ENCODE measurements around the gene METTL14. TPM values are rescaled to one million over a fixed set of nuclear protein-coding genes. Genes with fewer than 3 reads are reported as not detected.

The METTL14 gene
- total RNA-seq, 1 experiment from 2014 or later = 22.4 TPM

DNA sequence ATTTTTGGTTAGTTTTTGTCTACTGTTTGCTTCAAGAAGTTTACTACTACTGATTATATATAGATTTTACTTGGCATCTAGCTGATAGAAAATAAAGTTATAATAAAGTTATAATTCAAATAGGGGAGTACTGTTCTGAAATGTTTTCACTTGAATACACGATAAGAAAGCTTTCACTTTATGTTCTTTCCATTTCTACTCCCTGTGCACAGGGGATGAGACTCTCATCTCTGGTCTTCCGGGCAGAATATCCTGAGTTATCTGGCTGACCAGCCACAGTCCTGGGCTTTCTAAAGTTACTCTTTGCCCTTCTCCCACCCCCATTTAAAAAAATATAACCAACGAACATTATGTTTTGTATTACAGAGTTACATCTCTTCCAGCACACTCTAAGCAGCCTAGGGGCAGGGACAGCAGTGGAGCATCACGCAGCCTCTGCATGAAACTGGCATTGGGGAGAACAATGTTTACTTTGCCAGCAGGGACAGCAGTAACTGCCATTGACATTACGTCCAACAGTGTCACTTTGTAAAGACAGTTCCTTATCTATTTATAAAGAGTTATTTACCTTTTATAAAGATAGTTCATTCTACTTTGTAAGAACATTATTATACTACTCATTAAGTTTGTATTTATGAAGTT, 64.3 kb downstream of the METTL14 start:
- Histone ChIP-seq H3K4me1 (ENCODE audit: control insufficient read depth, insufficient read depth, low read length) (no peaks in the 10 kb centered on the region; the same call in 1 of the 2 replicates), H3K27ac (ENCODE audit: low read length) (no peak overlapping the region), H3K27me3 (ENCODE audit: control insufficient read depth, insufficient read depth, low read length) (no peaks in the 10 kb centered on the region), H3K9me3 (ENCODE audit: control insufficient read depth, insufficient read depth, low read depth, low read length) (no peaks in the 10 kb centered on the region), H3K36me3 (ENCODE audit: control insufficient read depth, insufficient read depth, low read length) (no peaks in the 10 kb centered on the region), H3K4me3 (ENCODE audit: low read depth in 2 of 2, low read length in 2 of 2) (no peak overlapping the region)
- intact Hi-C loops (cut with micrococcal nuclease; ENCODE audit: unreplicated experiment) (no loop called here), in situ Hi-C loops (cut with HindIII; ENCODE audit: low pct_unique_long_range_greater_than_20kb, low sequenced_read_pairs) (no loop called here)
- DNase-seq (ENCODE audit: low read depth, low spot score) = no peak
- ATAC-seq = no peak
- TF ChIP-seq, protein P1, sequence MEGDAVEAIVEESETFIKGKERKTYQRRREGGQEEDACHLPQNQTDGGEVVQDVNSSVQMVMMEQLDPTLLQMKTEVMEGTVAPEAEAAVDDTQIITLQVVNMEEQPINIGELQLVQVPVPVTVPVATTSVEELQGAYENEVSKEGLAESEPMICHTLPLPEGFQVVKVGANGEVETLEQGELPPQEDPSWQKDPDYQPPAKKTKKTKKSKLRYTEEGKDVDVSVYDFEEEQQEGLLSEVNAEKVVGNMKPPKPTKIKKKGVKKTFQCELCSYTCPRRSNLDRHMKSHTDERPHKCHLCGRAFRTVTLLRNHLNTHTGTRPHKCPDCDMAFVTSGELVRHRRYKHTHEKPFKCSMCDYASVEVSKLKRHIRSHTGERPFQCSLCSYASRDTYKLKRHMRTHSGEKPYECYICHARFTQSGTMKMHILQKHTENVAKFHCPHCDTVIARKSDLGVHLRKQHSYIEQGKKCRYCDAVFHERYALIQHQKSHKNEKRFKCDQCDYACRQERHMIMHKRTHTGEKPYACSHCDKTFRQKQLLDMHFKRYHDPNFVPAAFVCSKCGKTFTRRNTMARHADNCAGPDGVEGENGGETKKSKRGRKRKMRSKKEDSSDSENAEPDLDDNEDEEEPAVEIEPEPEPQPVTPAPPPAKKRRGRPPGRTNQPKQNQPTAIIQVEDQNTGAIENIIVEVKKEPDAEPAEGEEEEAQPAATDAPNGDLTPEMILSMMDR (IDR thresholded peaks at IDR 0.05) = no peak
- TF ChIP-seq POLR2AphosphoS5 (IDR thresholded peaks at IDR 0.05; ENCODE audit: low read depth, low read length) = no peak
- TF ChIP-seq TCF7L2 (IDR thresholded peaks at IDR 0.05; ENCODE audit: low read depth, low read length) = no peak
- TF ChIP-seq, protein P2, sequence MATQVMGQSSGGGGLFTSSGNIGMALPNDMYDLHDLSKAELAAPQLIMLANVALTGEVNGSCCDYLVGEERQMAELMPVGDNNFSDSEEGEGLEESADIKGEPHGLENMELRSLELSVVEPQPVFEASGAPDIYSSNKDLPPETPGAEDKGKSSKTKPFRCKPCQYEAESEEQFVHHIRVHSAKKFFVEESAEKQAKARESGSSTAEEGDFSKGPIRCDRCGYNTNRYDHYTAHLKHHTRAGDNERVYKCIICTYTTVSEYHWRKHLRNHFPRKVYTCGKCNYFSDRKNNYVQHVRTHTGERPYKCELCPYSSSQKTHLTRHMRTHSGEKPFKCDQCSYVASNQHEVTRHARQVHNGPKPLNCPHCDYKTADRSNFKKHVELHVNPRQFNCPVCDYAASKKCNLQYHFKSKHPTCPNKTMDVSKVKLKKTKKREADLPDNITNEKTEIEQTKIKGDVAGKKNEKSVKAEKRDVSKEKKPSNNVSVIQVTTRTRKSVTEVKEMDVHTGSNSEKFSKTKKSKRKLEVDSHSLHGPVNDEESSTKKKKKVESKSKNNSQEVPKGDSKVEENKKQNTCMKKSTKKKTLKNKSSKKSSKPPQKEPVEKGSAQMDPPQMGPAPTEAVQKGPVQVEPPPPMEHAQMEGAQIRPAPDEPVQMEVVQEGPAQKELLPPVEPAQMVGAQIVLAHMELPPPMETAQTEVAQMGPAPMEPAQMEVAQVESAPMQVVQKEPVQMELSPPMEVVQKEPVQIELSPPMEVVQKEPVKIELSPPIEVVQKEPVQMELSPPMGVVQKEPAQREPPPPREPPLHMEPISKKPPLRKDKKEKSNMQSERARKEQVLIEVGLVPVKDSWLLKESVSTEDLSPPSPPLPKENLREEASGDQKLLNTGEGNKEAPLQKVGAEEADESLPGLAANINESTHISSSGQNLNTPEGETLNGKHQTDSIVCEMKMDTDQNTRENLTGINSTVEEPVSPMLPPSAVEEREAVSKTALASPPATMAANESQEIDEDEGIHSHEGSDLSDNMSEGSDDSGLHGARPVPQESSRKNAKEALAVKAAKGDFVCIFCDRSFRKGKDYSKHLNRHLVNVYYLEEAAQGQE (IDR thresholded peaks at IDR 0.05; ENCODE audit: insufficient read depth in 1 of 2, low read depth in 2 of 2, low read length in 1 of 2) = no peak
- TF ChIP-seq SIN3A (IDR thresholded peaks at IDR 0.05; ENCODE audit: borderline replicate concordance, insufficient read depth, low read depth, low read length) = no peak
- POLR2A ChIA-PET = no interaction called here
- CTCF ChIA-PET = no interaction called here
- BruUV-seq (replicated peaks) = no TSS peak

DNA sequence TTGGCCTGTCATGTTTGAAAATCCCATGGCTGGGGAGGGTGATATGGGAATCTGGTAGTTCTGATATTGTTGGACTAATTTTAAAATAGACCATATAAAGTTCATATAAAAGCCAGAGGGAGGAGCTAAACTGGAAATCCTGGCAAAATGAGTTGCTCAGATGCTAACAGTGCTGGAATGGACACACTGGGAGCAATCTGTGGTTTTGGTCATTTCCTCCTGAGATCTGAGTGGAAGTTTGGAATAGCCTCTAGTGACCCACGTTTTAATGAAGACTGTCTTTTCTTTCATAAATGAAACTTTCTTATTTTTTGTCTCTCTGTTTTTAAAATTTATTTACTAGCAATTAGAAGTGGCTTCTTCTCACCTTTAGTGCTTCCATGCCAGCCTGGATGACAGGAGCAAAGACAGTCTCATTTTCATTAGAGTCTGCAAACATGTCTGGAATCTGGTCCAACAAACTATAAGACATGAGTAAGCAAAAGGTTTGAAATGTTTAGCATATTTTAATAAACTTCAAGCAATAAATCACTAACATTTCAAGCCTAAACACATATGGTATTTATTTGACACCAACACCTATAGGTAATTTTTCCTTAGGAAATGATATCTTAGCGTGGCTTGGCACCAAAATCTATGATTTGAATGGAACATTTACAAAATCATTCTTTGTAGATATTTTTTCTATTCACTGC, 66.6 kb downstream of the METTL14 start:
- Histone ChIP-seq H3K4me1 (ENCODE audit: control insufficient read depth, insufficient read depth, low read length) (no peaks in the 10 kb centered on the region; the same call in 1 of the 2 replicates), H3K27ac (ENCODE audit: low read length) (no peak overlapping the region), H3K36me3 (ENCODE audit: control insufficient read depth, insufficient read depth, low read length) (no peaks in the 10 kb centered on the region), H3K4me3 (ENCODE audit: low read depth in 2 of 2, low read length in 2 of 2) (no peak overlapping the region), H3K27me3 (ENCODE audit: control insufficient read depth, insufficient read depth, low read length) (no peaks in the 10 kb centered on the region), H3K9me3 (ENCODE audit: control insufficient read depth, insufficient read depth, low read depth, low read length) (no peaks in the 10 kb centered on the region)
- DNase-seq (ENCODE audit: low read depth, low spot score) (no peak), ATAC-seq (no peak)
- TF ChIP-seq, protein P1 (IDR thresholded peaks at IDR 0.05) = no peak
- TF ChIP-seq, protein P2 (IDR thresholded peaks at IDR 0.05; ENCODE audit: insufficient read depth in 1 of 2, low read depth in 2 of 2, low read length in 1 of 2) = no peak
- TF ChIP-seq SIN3A (IDR thresholded peaks at IDR 0.05; ENCODE audit: borderline replicate concordance, insufficient read depth, low read depth, low read length) (no peak), POLR2AphosphoS5 (IDR thresholded peaks at IDR 0.05; ENCODE audit: low read depth, low read length) (no peak), TCF7L2 (IDR thresholded peaks at IDR 0.05; ENCODE audit: low read depth, low read length) (no peak)
- in situ Hi-C loops (cut with HindIII; ENCODE audit: low pct_unique_long_range_greater_than_20kb, low sequenced_read_pairs) (no loop called here), intact Hi-C loops (cut with micrococcal nuclease; ENCODE audit: unreplicated experiment) (no loop called here)
- ChIA-PET POLR2A (no interaction called here), CTCF (no interaction called here)
- no TSS peak for BruUV-seq (replicated peaks)

Data from Panc1 (cell line).